Measurements from ENCODE around the gene ITGB3BP. TPM values are rescaled to one million over a fixed set of nuclear protein-coding genes. Genes with fewer than 3 reads are reported as not detected.

The ITGB3BP gene
- total RNA-seq, 1 experiment from 2014 or later = 44.8 TPM

GRCh38 chr1:63533931-63534330 is 10.9 kb upstream of the ITGB3BP start:
- Histone ChIP-seq H3K4me1 (ENCODE audit: insufficient read depth, low read length) (no peaks in the 10 kb centered on the region), H3K9ac (ENCODE audit: low read length) (no peak overlapping the region), H3K4me3 (ENCODE audit: low read length) (no peak overlapping the region), H3K27me3 (ENCODE audit: low read length) (no peaks in the 10 kb centered on the region), H3K9me3 (ENCODE audit: low read length) (no peaks in the 10 kb centered on the region), H2AFZ (ENCODE audit: low read length) (no peak overlapping the region), H3K4me2 (ENCODE audit: low read length) (no peak overlapping the region), H3K36me3 (ENCODE audit: low read depth, low read length) (0 out of 2 replicates have a peak, but pooled peaks cover 4% of the 10 kb centered on the region), H3K79me2 (ENCODE audit: low read length) (no peaks in the 10 kb centered on the region), H3F3A (ENCODE audit: low read length, unreplicated experiment) (no peaks in the 10 kb centered on the region), H4K20me1 (ENCODE audit: low read length) (no peaks in the 10 kb centered on the region), H3K9me2 (replicated peaks; ENCODE audit: low read length) (no peaks in the 10 kb centered on the region), H3K27ac (ENCODE audit: low read length) (no peak overlapping the region)
- DNase-seq (no peak), ATAC-seq (no peak)
- ChIA-PET POLR2A (ENCODE audit: unreplicated experiment) (no interaction called here), CTCF (no interaction called here)
- no TSS peak for BruUV-seq (replicated peaks)
- intact Hi-C loops (cut with micrococcal nuclease) = loop anchor here (2.0 kb wide), 2 partner anchors 207 to 217 kb away; no protein-coding TSS in a partner anchor
- TF ChIP-seq EZH2 (IDR thresholded peaks at IDR 0.05; ENCODE audit: low read length, unreplicated experiment) (no peak), CTCF (conservative IDR thresholded peaks at IDR 0.05; ENCODE audit: low read depth, low read length) (no peak), EZH2phosphoT487 (IDR thresholded peaks at IDR 0.05; ENCODE audit: borderline replicate concordance, low read length) (no peak)

- BruUV-seq (replicated peaks) = no TSS peak
- Histone ChIP-seq H3K79me2 (ENCODE audit: low read length) (no peaks in the 10 kb centered on the region), H2AFZ (ENCODE audit: low read length) (no peak overlapping the region), H3K27ac (ENCODE audit: low read length) (no peak overlapping the region), H3F3A (ENCODE audit: low read length, unreplicated experiment) (no peaks in the 10 kb centered on the region), H3K27me3 (ENCODE audit: low read length) (no peaks in the 10 kb centered on the region), H3K9me2 (replicated peaks; ENCODE audit: low read length) (no peaks in the 10 kb centered on the region), H3K4me1 (ENCODE audit: insufficient read depth, low read length) (no peaks in the 10 kb centered on the region), H3K4me2 (ENCODE audit: low read length) (no peak overlapping the region), H3K36me3 (ENCODE audit: low read depth, low read length) (0 out of 2 replicates have a peak, but pooled peaks cover 4% of the 10 kb centered on the region), H3K4me3 (ENCODE audit: low read length) (no peak overlapping the region), H3K9ac (ENCODE audit: low read length) (no peak overlapping the region), H3K9me3 (ENCODE audit: low read length) (no peaks in the 10 kb centered on the region), H4K20me1 (ENCODE audit: low read length) (no peaks in the 10 kb centered on the region)
- ChIA-PET POLR2A (ENCODE audit: unreplicated experiment) (no interaction called here), CTCF (no interaction called here)
- DNase-seq = no peak
- TF ChIP-seq CTCF (conservative IDR thresholded peaks at IDR 0.05; ENCODE audit: low read depth, low read length) = no peak
- TF ChIP-seq EZH2 (IDR thresholded peaks at IDR 0.05; ENCODE audit: low read length, unreplicated experiment) = no peak
- no peak for TF ChIP-seq EZH2phosphoT487 (IDR thresholded peaks at IDR 0.05; ENCODE audit: borderline replicate concordance, low read length)
- intact Hi-C loops (cut with micrococcal nuclease) = no loop called here
- ATAC-seq = no peak
Measured at GRCh38 chr1:63532727-63533126, 9.7 kb upstream of the ITGB3BP start.

- POLR2A ChIA-PET (ENCODE audit: unreplicated experiment) = interaction anchor here (0.6 kb wide), 1 partner anchor 192 kb away, joined by 10 read pairs; no protein-coding TSS in a partner anchor
- H3K27ac ChIP-seq (ENCODE audit: low read length) = no peak overlapping the region
- H3K27me3 ChIP-seq (ENCODE audit: low read length) = no peaks in the 10 kb centered on the region
- intact Hi-C loops (cut with micrococcal nuclease) = loop anchor here (5.0 kb wide), 1 partner anchor 157 kb away; the partner anchor contains the start of gene ALG6
- BruUV-seq (replicated peaks) = no TSS peak
- peak overlapping the region; percentile 87 for H3K4me2 ChIP-seq (ENCODE audit: low read length)
- CTCF ChIA-PET = interaction anchor here (1.0 kb wide), 1 partner anchor 745 kb away, joined by 5 read pairs; no protein-coding TSS in a partner anchor
- H3F3A ChIP-seq (ENCODE audit: low read length, unreplicated experiment) = no peaks in the 10 kb centered on the region
- H3K9me3 ChIP-seq (ENCODE audit: low read length) = no peaks in the 10 kb centered on the region
- TF ChIP-seq EZH2 (IDR thresholded peaks at IDR 0.05; ENCODE audit: low read length, unreplicated experiment) (no peak), EZH2phosphoT487 (IDR thresholded peaks at IDR 0.05; ENCODE audit: borderline replicate concordance, low read length) (no peak), CTCF (conservative IDR thresholded peaks at IDR 0.05; ENCODE audit: low read depth, low read length) (no peak)
- peaks cover 24% of the 10 kb centered on the region for H3K4me1 ChIP-seq (ENCODE audit: insufficient read depth, low read length)
- H4K20me1 ChIP-seq (ENCODE audit: low read length) = no peaks in the 10 kb centered on the region
- no peaks in the 10 kb centered on the region for H3K9me2 ChIP-seq (replicated peaks; ENCODE audit: low read length)
- H3K9ac ChIP-seq (ENCODE audit: low read length) = peak overlapping the region; percentile 92
- no peaks in the 10 kb centered on the region for H3K36me3 ChIP-seq (ENCODE audit: low read depth, low read length)
- peaks cover 45% of the 10 kb centered on the region for H3K79me2 ChIP-seq (ENCODE audit: low read length)
- ATAC-seq (no peak), DNase-seq (no peak)
- peak overlapping the region; percentile 90 for H3K4me3 ChIP-seq (ENCODE audit: low read length)
- H2AFZ ChIP-seq (ENCODE audit: low read length) = peak overlapping the region; percentile 98
Measured at GRCh38 chr1:63524201-63524600, 1.2 kb upstream of the ITGB3BP start.
